K562 (cell line): ENCODE measurements around the gene DUSP5. TPM values are rescaled to one million over a fixed set of nuclear protein-coding genes. Genes with fewer than 3 reads are reported as not detected.

Source experiments
- AFF4 ChIP-seq: sonication (generic); formaldehyde crosslinking; IDR thresholded peaks from 2 replicates; pipeline ENCODE4 v1.8.0; 2023; ENCODE audit warnings: mild to moderate bottlenecking, missing genetic modification reagents
- BRD4 ChIP-seq: fragments of 200-600 bp; sonication (generic); IDR thresholded peaks from 2 replicates; pipeline ENCODE4 v1.6.1; 2017; ENCODE audit warnings: inconsistent platforms
- CHD2 ChIP-seq: IDR thresholded peaks from 2 replicates; pipeline ENCODE4 v1.6.1; 2011; ENCODE audit warnings: low read depth, low read length
- CTCF ChIP-seq, 3 experiments: IDR thresholded peaks in 2 of 3; conservative IDR thresholded peaks in 1 of 3; 2 replicates each; pipeline ENCODE4 v1.5.1; 2011 to 2012; ENCODE audit warnings: low read length in 3 of 3, mild to moderate bottlenecking in 3 of 3, control low read depth in 2 of 3, improper control_type of control experiment in 1 of 3, inconsistent platforms in 1 of 3, low read depth in 1 of 3, mixed read lengths in 1 of 3, moderate library complexity in 1 of 3; ENCODE audit not compliant: insufficient read depth in 2 of 3
- FOSL1 ChIP-seq: fragments of 200-800 bp; sonication (Bioruptor generic); conservative IDR thresholded peaks from 2 replicates; pipeline ENCODE4 v1.6.1; 2016; ENCODE audit warnings: missing genetic modification characterization, missing compliant biosample characterization
- GABPB1 ChIP-seq: sonication (generic); formaldehyde crosslinking; IDR thresholded peaks from 2 replicates; pipeline ENCODE4 v1.8.0; 2022; ENCODE audit warnings: mild to moderate bottlenecking, missing genetic modification reagents
- GATAD2B ChIP-seq: fragments of 450-650 bp; IDR thresholded peaks from 2 replicates; pipeline ENCODE4 v1.6.1; 2017; ENCODE audit warnings: mild to moderate bottlenecking, borderline replicate concordance
- MECOM ChIP-seq: fragments of 250-450 bp; sonication (Bioruptor Pico); IDR thresholded peaks from 2 replicates; pipeline ENCODE4 v1.8.0; 2022; ENCODE audit warnings: inconsistent platforms
- MIER1 ChIP-seq: fragments of 450-650 bp; IDR thresholded peaks from 2 replicates; pipeline ENCODE4 v1.6.1; 2016; ENCODE audit warnings: antibody characterized with exemption, mild to moderate bottlenecking, low read depth
- PCBP2 ChIP-seq: fragments of 200-400 bp; formaldehyde crosslinking; IDR thresholded peaks from 2 replicates; pipeline ENCODE4 v1.6.1; 2018; ENCODE audit warnings: low read length, low read depth, mild to moderate bottlenecking, moderate library complexity; ENCODE audit not compliant: poor library complexity, severe bottlenecking
- PRDM10 ChIP-seq: fragments of 450-650 bp; IDR thresholded peaks from 2 replicates; pipeline ENCODE4 v1.6.1; 2018; ENCODE audit not compliant: partially characterized antibody
- ZBTB17 ChIP-seq: fragments of 450-650 bp; formaldehyde crosslinking; IDR thresholded peaks from 2 replicates; pipeline ENCODE4 v1.4.0; 2020; ENCODE audit warnings: mild to moderate bottlenecking
- ZNF239 ChIP-seq: fragments of 250-450 bp; sonication (Bioruptor Pico); IDR thresholded peaks from 2 replicates; pipeline ENCODE4 v1.4.0; 2020; ENCODE audit warnings: mild to moderate bottlenecking
- ZNF449 ChIP-seq: fragments of 250-450 bp; sonication (Bioruptor Pico); IDR thresholded peaks from 2 replicates; pipeline ENCODE4 v1.8.0; 2022; ENCODE audit warnings: moderate library complexity, mild to moderate bottlenecking, inconsistent platforms
- polyA plus RNA-seq, 8 experiments: library from polyadenylated mRNA; depleted of rRNA in 4 of 8; stranded (reverse) in 5 of 8; unstranded in 3 of 8; fragments of >200 nt; fragmentation: Nextera tagmentation in 2 of 8; fragmentation: Illumina TruSeq in 1 of 8; extraction: Ambion mirVana in 2 of 8; extraction: Trizol in 1 of 8; gene quantifications; 2 replicates each; pipeline versions ENCODE4 v1.2.1 to v1.2.3, GENCODE V29; 2011 to 2014; ENCODE audit warnings: inconsistent platforms in 1 of 8, missing spikeins in 1 of 8
- total RNA-seq, 7 experiments: library from RNA; depleted of rRNA in 6 of 7; stranded (reverse); fragments of >200 nt in 6 of 7; fragmentation: Illumina TruSeq in 2 of 7; extraction: Trizol in 2 of 7; gene quantifications; 2 replicates each; pipeline versions ENCODE4 v1.2.1 to v1.2.3, GENCODE V29; 2011 to 2021; ENCODE audit warnings: low replicate concordance in 1 of 7

Gene DUSP5
- total and polyA plus RNA-seq, 9 of the 15 experiments (the other 6 are each of a cell fraction or from before 2014, with no cell fraction given), result 0.49 to 3.4 (median 2.0) TPM

GRCh38 chr10:110498087-110498981 is 627 bp downstream of the DUSP5 start (continued):
- TF ChIP-seq AFF4 (CRISPR knock-in tag) (no peak), FOSL1 (tag) (peak; percentile 0; the same call in 1 of the 2 replicates), PRDM10 (no peak), MIER1 (no peak), ZNF449 (CRISPR knock-in tag) (no peak), MECOM (CRISPR knock-in tag) (no peak), ZBTB17 (CRISPR knock-in tag) (no peak), BRD4 (no peak), GATAD2B (peak; percentile 68; the same call in 1 of the 2 replicates), PCBP2 (no peak), GABPB1 (CRISPR knock-in tag) (no peak), CTCF (IDR thresholded peaks at IDR 0.05 in 2 of 3, conservative IDR thresholded peaks at IDR 0.05 in 1 of 3; ENCODE audit: insufficient read depth in 2 of 3, low read depth in 1 of 3, low read length in 3 of 3) (no peak), ZNF239 (no peak), CHD2 (no peak)
